Measurements from ENCODE around the gene CCN5. TPM values are rescaled to one million over a fixed set of nuclear protein-coding genes. Genes with fewer than 3 reads are reported as not detected.

CCN5 gene
- total RNA-seq, 2 experiments from 2014 or later = not detected

DNA sequence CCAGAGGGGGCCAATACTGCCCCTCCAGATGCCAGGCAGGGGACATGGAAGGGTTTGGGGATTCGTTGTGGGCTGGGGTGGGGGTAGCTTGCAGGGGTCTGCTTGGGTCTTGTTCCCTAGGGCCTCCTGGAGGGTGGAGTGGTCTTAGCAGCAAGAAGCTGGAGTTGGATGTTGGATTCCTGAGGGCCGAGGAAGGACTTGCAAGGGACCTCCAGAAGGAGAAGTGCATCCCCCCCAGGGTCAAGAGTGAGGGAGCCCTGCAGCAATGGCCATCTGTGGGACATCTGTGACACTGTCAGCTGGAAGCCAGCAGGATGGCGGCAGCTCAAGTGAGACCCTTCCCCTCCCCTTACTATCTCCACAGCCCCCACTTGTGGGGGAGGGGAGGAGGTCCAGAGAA, 25.4 kb upstream of the CCN5 start:
- H2AFZ ChIP-seq (ENCODE audit: low read length) = no peak overlapping the region
- H3K4me1 ChIP-seq (ENCODE audit: insufficient read depth, low read length, poor library complexity, severe bottlenecking) = peaks cover 7% of the 10 kb centered on the region
- DNase-seq (ENCODE audit: low spot score) = no peak
- no peak overlapping the region for H3K4me3 ChIP-seq (ENCODE audit: low read depth, low read length, poor library complexity, severe bottlenecking)
- intact Hi-C loops (cut with micrococcal nuclease; ENCODE audit: unreplicated experiment) = no loop called here
- no peaks in the 10 kb centered on the region for H3K79me2 ChIP-seq (ENCODE audit: insufficient read depth, low read depth, low read length)
- H3K9me3 ChIP-seq (ENCODE audit: low read length) = peaks cover 7% of the 10 kb centered on the region; the same call in 1 of the 2 replicates
- no TSS peak for BruUV-seq (replicated peaks)
- no peaks in the 10 kb centered on the region for H3K9me2 ChIP-seq (ENCODE audit: insufficient read depth, low read length)
- H3K4me2 ChIP-seq (ENCODE audit: low read length) = no peak overlapping the region
- TF ChIP-seq, protein P1, sequence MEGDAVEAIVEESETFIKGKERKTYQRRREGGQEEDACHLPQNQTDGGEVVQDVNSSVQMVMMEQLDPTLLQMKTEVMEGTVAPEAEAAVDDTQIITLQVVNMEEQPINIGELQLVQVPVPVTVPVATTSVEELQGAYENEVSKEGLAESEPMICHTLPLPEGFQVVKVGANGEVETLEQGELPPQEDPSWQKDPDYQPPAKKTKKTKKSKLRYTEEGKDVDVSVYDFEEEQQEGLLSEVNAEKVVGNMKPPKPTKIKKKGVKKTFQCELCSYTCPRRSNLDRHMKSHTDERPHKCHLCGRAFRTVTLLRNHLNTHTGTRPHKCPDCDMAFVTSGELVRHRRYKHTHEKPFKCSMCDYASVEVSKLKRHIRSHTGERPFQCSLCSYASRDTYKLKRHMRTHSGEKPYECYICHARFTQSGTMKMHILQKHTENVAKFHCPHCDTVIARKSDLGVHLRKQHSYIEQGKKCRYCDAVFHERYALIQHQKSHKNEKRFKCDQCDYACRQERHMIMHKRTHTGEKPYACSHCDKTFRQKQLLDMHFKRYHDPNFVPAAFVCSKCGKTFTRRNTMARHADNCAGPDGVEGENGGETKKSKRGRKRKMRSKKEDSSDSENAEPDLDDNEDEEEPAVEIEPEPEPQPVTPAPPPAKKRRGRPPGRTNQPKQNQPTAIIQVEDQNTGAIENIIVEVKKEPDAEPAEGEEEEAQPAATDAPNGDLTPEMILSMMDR (conservative IDR thresholded peaks at IDR 0.05; ENCODE audit: low read length) = no peak
- TF ChIP-seq EZH2phosphoT487 (IDR thresholded peaks at IDR 0.05; ENCODE audit: borderline replicate concordance, low read depth, low read length) = no peak
- ChIA-PET CTCF (ENCODE audit: unreplicated experiment) (no interaction called here), POLR2A (interaction anchor here (0.6 kb wide), 1 partner anchor 31 kb away, joined by 5 read pairs; no protein-coding TSS in a partner anchor)
- no peak overlapping the region for H3K27ac ChIP-seq (ENCODE audit: low read depth, low read length, poor library complexity, severe bottlenecking)
- H3K36me3 ChIP-seq (ENCODE audit: insufficient read depth, low read length) = no peaks in the 10 kb centered on the region; the same call in 1 of the 2 replicates
- no peaks in the 10 kb centered on the region for H4K20me1 ChIP-seq (ENCODE audit: insufficient read depth, low read length)

DNA sequence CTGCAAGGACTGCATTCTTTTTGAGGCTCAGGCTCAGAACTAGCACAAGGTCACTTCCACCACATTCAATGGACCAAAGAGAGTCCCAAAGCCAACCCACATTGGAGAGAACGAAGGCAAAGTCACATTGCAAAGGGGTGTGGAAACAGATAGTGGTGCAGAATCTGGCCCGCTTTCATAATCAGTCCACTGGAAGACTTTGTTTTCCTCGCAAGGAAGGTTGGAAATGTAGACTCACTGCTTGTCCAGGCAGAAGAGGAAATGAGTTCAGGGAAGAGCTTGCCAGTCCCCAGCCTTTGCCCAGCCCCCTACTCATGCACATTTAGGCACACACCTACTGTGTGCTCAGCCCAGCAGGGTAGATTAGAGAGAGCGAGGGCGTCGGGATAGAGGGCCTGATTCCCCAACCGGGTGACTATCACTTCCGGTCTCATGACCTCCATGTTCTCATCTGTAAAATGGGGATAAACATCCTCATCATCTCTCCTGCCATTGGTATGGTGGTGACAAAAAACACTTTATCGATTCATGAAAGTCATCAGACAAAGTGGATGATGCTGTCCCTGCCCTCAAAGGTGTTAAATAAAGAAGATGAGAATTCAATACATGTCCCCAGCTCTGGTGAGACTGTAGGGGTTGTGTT, 24.3 kb upstream of the CCN5 start:
- Histone ChIP-seq H3K36me3 (ENCODE audit: insufficient read depth, low read length) (no peaks in the 10 kb centered on the region; the same call in 1 of the 2 replicates), H3K27ac (ENCODE audit: low read depth, low read length, poor library complexity, severe bottlenecking) (no peak overlapping the region), H3K4me1 (ENCODE audit: insufficient read depth, low read length, poor library complexity, severe bottlenecking) (peaks cover 4% of the 10 kb centered on the region), H3K4me2 (ENCODE audit: low read length) (no peak overlapping the region), H3K9me3 (ENCODE audit: low read length) (peaks cover 7% of the 10 kb centered on the region; the same call in 1 of the 2 replicates), H3K79me2 (ENCODE audit: insufficient read depth, low read depth, low read length) (no peaks in the 10 kb centered on the region), H3K9me2 (ENCODE audit: insufficient read depth, low read length) (no peaks in the 10 kb centered on the region), H2AFZ (ENCODE audit: low read length) (no peak overlapping the region), H4K20me1 (ENCODE audit: insufficient read depth, low read length) (no peaks in the 10 kb centered on the region), H3K4me3 (ENCODE audit: low read depth, low read length, poor library complexity, severe bottlenecking) (no peak overlapping the region)
- TF ChIP-seq, protein P1 (conservative IDR thresholded peaks at IDR 0.05; ENCODE audit: low read length) = no peak
- TF ChIP-seq EZH2phosphoT487 (IDR thresholded peaks at IDR 0.05; ENCODE audit: borderline replicate concordance, low read depth, low read length) = no peak
- ChIA-PET POLR2A (no interaction called here), CTCF (ENCODE audit: unreplicated experiment) (no interaction called here)
- DNase-seq (ENCODE audit: low spot score) = no peak
- BruUV-seq (replicated peaks) = no TSS peak
- intact Hi-C loops (cut with micrococcal nuclease; ENCODE audit: unreplicated experiment) = no loop called here
